Cardiac septum (tissue), 1 donor: Measurements from ENCODE around the gene GRIN2C. TPM values are rescaled to one million over a fixed set of nuclear protein-coding genes. Genes with fewer than 3 reads are reported as not detected.

Experiments
- DNase-seq: peaks from one replicate; pipeline ENCODE4 v3.0.0-alpha.2; 2020; ENCODE audit warnings: low spot score
- intact Hi-C: fragments of 100-400 bp; cut with DNase I; formaldehyde crosslinking; loops from one replicate; pipeline ENCODE4 v1.14.0; 2022
- total RNA-seq: library from RNA; stranded (reverse); fragmentation: NEBNext Ultra II Directional; extraction: Animal tissue kit (Norgen Biotek cat#: 25700); gene quantifications from one replicate; pipeline ENCODE4 v1.2.1, GENCODE V29; 2021
- donor health status: DM: no; HTN: no; CAD: no.

The GRIN2C gene
- total RNA-seq, 1 donor from 2014 or later: 0.70 TPM

DNA sequence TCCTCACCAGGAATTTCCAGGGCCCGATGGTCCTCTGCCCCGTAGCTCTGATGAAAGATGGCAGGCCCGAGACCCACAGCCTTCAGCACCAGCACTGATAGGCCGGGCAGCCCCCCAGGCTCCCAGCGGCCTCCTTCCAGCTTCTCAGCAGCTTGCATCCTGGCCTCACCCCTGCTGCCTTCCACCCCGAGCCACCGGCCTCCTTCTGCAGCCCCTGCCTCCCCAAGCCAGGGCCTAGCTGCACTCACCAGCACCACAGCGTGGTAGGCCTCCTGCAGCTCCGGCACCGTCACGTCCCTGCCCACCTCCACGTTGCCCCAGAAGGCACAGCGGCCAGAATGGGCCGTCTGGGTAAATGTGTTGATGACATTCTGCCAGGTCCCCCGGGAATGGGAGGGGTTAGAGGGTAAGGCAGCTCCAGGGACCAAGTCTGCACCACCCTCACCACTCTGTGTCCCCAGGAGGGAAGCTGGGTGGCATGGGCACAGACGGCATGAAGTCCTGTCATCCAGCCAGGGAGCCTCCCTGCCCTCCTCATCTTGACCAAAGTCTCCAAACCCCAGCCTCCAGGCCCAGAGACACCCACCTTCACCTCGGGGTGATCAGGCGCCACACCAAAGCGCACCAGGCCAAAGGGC lies 6.6 kb upstream of the GRIN2C start:
- DNase-seq: no peak

GRCh38 chr17:74865504-74866197 lies 6.0 kb upstream of the GRIN2C start:
- DNase-seq: no peak
- intact Hi-C loops: loop anchor here (2.0 kb wide), 2 partner anchors 23 to 121 kb away; no protein-coding TSS in a partner anchor

More for the DNA sequence above, 6.6 kb upstream of the GRIN2C start:
- intact Hi-C loops: no loop called here

DNA sequence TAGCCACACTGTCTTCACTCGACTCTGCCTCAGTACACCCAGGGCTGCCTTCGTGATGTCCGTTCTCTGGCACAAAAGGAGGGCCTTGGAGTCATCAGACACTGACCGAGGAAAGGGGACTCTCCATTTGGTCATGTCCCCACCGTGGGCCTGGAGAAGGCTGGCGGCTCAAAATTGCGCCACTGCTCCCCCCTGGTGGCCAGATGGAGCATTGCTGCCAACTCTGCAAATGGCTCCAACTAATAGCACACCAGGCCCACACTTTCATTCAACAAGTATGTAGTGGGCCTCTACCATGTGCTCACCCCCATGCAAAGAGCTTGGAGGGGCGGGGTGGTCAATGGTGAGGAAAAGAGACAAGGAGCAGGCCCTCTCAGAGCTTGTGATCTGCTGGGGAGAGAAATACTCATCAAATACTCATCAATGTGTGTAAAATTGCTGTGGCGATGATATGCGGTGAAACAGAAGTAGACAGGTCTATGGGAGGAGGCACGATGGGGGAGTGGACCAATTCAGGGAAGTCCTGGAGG lies 5.2 kb upstream of the GRIN2C start:
- peak; percentile 89 for DNase-seq
- intact Hi-C loops: loop anchor here (1.0 to 2.0 kb wide), 3 partner anchors 22 to 120 kb away; no protein-coding TSS in a partner anchor

DNA sequence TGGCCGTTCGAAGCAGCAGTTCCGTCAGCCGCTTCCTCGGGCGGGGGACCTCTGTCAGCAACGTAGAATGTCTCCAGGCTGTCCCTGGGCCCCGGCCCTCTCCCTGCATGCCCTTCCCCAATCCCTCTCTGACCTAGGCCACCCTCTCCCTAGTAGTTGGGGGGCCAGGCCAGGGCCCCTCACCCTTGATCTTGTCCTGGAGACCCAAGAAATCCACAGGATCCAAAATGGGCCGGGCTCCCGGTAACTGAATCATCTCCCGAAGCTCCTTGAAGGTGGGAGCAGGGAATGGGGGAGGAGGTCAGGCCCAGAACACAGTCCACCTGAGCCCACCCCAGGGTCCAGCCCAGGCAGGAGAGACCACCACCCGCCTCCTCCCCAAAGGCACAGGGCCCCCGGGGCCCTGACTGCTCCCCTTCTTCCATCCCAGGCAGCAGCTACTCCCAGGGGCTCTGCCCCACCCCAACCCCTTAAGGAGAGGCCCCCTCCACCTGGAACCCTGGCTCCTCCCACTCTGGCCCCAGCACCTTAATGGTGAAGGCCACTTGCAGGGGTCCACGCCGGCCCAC lies 4.7 kb upstream of the GRIN2C start:
- DNase-seq: no peak
- intact Hi-C loops: loop anchor here (1.0 to 2.0 kb wide), 3 partner anchors 22 to 120 kb away; no protein-coding TSS in a partner anchor

- intact Hi-C loops: loop anchor here (1.0 to 2.0 kb wide), 3 partner anchors 21 to 119 kb away; no protein-coding TSS in a partner anchor
- DNase-seq: no peak
Observed at GRCh38 chr17:74863420-74864296, 4.0 kb upstream of the GRIN2C start.

DNA sequence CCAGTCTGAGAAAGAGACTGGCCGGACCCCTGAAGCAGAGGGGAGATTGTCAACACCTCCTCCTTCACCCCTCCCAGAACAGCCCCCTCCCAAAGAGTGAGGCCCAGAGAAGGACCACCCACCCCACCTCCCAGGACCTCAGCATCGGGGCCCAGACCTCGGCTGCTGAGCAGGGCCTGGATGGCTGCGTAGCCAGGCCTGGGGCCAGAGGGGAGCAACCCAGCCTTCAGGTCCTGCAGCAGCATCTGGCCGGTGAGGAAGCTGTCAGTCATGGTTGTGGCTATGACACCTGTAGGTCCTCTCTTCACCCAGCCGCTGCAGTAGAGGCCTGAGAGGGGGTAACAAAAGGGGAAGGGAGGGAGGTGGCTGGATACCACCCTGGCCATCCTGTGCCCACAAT lies 3.2 kb upstream of the GRIN2C start:
- intact Hi-C loops: no loop called here
- DNase-seq: no peak

- no peak for DNase-seq
Observed at GRCh38 chr17:74862108-74862901, 2.6 kb upstream of the GRIN2C start.

GRCh38 chr17:74861662-74862107 lies 2.0 kb upstream of the GRIN2C start:
- DNase-seq: no peak
- intact Hi-C loops: no loop called here

More at GRCh38 chr17:74862108-74862901, 2.6 kb upstream of the GRIN2C start:
- intact Hi-C loops: no loop called here

DNA sequence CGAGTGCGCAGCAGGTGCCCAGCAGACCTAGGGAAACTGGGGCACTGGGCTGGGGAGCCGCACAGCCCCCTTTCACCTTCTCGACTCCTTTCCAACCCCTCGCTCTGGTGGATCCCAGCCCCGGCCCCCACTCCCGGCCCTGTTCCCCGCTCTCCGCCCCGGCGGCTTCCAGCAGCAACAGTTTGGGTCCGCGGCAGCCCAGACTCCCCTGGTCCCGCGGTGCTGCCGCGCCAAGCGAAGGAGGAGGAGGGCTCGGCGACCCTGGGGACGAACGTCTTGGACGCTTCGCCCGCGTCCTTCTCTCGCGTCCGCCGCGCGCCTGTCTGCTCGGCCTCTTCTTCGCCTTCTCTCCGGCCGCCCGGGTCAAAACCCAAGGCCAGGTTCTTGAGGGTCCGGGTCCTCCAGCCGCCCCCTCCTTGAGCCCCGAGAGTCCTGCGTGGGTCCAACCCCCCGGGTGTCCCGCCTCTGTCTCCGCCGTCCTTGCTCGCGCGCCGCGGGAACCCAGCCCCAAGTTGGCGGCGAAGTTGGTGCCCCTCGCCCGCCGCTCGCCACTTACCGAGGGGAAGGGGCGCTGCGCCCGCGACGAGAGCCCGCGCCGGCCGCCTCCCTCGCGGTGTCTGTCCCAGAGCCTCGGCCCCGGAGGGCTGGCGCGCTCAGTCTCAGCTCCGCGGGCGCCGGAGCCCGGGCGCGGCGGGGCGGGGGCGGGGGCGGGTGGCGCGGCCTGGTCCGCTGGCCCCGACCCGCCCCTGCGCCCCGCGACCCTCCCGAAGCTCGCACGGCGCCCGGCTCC lies 1.4 kb upstream of the GRIN2C start:
- no peak for DNase-seq
- intact Hi-C loops: no loop called here

DNA sequence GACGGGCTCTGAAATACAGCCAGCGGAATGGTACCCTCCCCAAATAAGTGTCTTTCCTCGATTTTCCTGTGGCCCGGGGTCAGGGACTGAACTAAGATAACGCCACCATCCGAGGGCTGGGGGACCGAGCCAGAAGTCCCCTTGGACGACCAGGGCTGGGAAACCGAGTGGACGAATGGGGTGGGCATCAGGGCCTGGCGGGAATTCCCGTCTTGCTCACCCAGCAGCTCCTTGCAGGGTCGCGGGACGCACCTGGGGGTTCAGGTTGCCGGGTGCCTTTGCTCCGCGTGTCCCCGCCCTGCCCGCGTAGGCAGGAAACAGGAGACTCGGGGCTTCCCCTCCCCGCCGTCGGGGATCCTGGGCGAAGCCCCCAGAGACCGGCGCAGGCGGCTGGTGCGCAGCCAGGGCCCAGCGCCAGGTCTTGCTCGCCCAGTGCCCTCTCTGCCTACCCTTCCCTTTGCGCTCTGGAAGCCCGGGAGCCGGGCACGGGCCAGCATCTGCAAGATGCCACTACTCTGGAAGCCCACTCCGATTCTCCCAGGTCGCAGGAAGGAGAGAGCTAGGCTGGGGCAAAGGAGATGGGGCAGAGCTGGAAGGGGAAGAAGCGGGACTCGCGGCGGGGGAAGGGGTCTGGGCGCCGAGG lies 665 bp upstream of the GRIN2C start:
- no peak for DNase-seq
- intact Hi-C loops: no loop called here

DNA sequence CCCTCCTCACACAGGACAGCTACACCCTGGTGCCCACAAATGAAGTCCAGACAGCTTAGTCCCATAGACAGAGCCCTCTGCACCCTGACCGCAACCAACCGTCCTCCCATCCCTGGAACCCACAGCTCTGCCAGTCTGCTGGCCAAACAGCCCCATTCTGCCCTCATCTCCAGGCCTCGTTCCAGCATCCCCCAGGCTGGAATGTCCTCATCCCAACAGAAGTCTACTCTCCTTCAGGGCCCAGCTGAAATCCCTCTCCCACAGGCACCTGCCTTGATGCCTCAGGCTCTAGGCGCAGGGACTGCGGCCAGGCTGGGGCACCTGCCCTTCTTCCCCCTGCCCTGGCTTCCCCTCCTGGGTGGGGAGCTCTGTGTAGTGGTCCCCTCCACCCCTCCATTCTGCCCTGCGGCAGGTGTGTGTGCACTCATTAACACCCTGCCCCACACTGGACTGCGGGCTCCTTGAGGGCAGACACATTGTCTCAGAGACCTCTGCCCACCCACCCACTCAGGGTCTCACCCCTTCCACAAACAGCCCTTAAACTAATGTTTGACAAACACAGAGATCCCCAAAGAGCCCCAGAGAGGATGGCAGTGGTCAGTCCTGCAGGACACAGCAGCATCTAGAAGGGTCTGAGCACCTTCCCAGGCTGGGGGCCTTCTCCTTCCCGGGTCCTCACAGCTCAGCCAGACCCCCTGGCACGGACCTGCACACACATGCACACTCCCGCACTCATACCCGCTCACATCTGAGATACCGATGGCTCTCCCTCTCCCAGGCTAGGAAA lies 820 bp downstream of the GRIN2C start:
- intact Hi-C loops: no loop called here
- DNase-seq: no peak

DNA sequence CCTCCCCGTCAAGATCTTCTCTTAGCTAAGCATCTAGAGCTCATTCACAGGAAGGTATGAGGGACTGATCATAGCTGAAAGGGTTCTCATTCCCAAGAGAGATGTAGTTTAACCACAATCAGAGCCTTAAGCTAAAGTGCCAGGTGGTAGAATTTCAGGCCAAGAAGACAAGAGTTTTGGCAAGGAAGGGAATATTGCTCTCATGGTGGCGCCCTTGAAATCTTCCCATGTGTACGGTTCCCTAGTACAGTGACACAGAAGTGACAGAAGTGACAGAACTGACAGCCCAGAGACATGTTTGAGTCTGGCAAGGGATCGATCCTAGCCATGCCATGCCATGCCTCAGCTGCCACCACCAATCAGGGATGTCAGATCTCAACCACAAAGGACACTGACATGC lies 2.5 kb downstream of the GRIN2C start:
- no peak for DNase-seq
- intact Hi-C loops: no loop called here

DNA sequence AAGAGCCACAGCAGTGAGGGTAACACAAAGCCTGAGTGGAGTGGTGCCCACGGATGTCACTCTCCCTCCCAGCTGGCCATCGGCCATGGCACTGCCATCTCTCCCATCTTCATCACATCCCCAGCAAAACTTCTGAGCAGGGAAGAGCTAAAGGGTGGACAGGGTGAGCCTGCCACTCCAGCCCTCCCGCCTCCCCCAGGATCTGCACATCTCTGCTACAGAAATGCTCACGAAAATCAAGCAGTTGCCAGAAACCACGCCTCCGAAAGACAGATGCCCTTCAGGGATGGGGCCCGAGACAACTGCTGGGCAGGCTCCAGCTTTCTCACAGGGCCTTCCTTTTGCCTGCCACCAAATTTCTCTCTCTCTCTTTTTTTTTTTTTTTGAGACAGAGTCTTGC lies 3.6 kb downstream of the GRIN2C start:
- intact Hi-C loops: no loop called here
- no peak for DNase-seq

- no peak for DNase-seq
- intact Hi-C loops: no loop called here
Observed at GRCh38 chr17:74855323-74855722, 4.4 kb downstream of the GRIN2C start.

DNA sequence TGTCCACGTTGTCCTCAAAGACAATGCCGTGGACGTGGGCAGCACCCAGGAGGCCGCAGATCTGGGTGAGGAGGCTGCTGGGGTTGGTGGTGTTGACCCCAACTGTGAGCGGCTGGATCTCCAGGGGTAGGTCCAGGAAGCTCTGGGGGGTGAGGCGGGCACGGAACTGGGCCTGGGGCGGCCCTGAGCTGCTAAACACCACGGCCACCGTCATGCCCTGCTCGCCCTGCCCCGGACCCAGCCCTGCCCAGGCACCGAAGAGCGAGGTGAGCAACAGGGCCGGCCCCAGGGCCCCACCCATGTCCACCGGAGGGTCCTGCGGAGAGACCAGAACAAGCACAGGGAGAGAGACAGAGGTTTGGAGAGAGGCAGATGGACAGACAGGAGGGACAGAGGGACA lies 4.9 kb downstream of the GRIN2C start:
- intact Hi-C loops: no loop called here
- no peak for DNase-seq

DNA sequence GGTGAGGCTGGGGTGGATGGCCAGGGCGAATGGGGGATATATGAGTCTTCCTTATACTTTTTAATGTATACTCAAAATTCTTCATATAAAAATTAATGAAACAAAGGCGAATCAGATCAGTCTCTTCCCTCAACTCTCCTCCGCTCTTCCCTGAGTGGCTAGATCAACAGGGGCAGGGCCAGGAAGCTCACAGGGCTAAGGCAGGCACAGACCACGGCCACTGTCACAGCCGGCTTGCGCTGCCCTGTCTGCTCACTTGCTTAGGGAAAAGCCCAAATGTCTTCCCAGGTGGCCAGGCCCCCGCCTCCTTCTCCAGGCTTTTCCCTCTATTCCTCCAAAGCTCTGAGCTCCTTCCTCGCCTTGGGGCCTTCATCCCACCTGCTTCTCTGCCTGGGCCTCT lies 6.0 kb downstream of the GRIN2C start:
- DNase-seq: no peak
- intact Hi-C loops: no loop called here

- DNase-seq: no peak
- intact Hi-C loops: no loop called here
Observed at GRCh38 chr17:74853048-74853397, 6.7 kb downstream of the GRIN2C start.
